Adrenal gland (tissue), 5 donors: ENCODE measurements around the gene HES5.

Experiments
- CTCF ChIP-seq, 6 experiments: fragments of 450-650 bp in 4 of 6; fragments of 200-600 bp in 2 of 6; sonication (generic) in 1 of 6; IDR thresholded peaks; 1 replicate in 5 of 6; 2 replicates in 1 of 6; pipeline versions ENCODE4 v1.5.1 to v1.8.0; 2016 to 2021; ENCODE audit warnings: antibody characterized with exemption in 6 of 6, mild to moderate bottlenecking in 2 of 6, moderate library complexity in 1 of 6
- POLR2A ChIP-seq, 2 donors: fragments of 450-650 bp; IDR thresholded peaks; one replicate each; pipeline ENCODE4 v1.6.1; 2017; ENCODE audit warnings: antibody characterized with exemption in 2 of 2, mild to moderate bottlenecking in 2 of 2, moderate library complexity in 1 of 2
- donor health status: DM: no; HTN: no; CAD: no.

- TF ChIP-seq CTCF (IDR thresholded peaks at IDR 0.05) (no peak), POLR2A (IDR thresholded peaks at IDR 0.05) (no peak)
These were observed 23.0 kb downstream of the HES5 start for GRCh38 chr1:2506901-2507565.
